ENCODE results near the gene LAS1L.

- TF ChIP-seq BHLHE40 (IDR thresholded peaks at IDR 0.05; ENCODE audit: borderline replicate concordance): no peak
- TF ChIP-seq FOXA1 (IDR thresholded peaks at IDR 0.05): no peak
- no peak for TF ChIP-seq SUZ12 (IDR thresholded peaks at IDR 0.05)
- TF ChIP-seq TARDBP (IDR thresholded peaks at IDR 0.05): no peak
- TF ChIP-seq LEF1 (IDR thresholded peaks at IDR 0.05; ENCODE audit: borderline replicate concordance): no peak
- TF ChIP-seq FOXM1 (IDR thresholded peaks at IDR 0.05; ENCODE audit: borderline replicate concordance): no peak
- TF ChIP-seq FOXK2 (IDR thresholded peaks at IDR 0.05): no peak
- TF ChIP-seq ELF4 (IDR thresholded peaks at IDR 0.05): no peak
Measured at GRCh38 chrX:65488495-65488894, 46.1 kb downstream of the LAS1L start.

All from HEK293T (cell line).